Esophagus mucosa (tissue), 1 donor: Measurements from ENCODE around the gene GPC3. TPM values are rescaled to one million over a fixed set of nuclear protein-coding genes. Genes with fewer than 3 reads are reported as not detected.
"Not testable (repeated sequence)": the region's sequence is repeated elsewhere in the genome, so short reads cannot be mapped to it uniquely, and the experiment has no call there.

Experiments
- ATAC-seq: fragments of 200-7000 bp; cut with Tn5 transposase; one replicate; pipeline ENCODE4 v1.9.1; 2020
- total RNA-seq: library from RNA; stranded (reverse); gene quantifications from one replicate; pipeline ENCODE4 v1.2.4, GENCODE V29; 2023
- donor health status: DM: yes; HTN: yes; CAD: no.

Gene GPC3
- total RNA-seq, 1 donor from 2014 or later: 0.28 TPM

DNA sequence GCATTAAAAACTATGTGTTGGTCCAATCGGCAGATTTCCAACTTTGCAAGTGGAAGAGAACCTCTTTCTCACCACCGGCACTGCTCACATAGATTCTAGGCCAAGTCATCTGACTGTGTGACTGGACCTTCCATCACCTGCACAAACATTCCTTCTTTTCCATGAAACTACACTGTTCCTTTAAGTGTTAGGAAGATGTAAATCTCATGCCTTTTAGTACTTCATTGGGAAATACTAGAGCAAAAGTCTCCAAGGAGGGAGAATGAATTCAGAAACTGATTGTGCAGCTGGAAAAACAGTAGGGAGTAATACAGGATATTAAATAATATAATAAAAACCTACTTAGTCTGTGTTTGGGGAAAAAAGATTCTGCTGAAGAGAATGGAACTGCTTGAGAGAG is 238.2 kb downstream of the GPC3 start:
- no peak for ATAC-seq

DNA sequence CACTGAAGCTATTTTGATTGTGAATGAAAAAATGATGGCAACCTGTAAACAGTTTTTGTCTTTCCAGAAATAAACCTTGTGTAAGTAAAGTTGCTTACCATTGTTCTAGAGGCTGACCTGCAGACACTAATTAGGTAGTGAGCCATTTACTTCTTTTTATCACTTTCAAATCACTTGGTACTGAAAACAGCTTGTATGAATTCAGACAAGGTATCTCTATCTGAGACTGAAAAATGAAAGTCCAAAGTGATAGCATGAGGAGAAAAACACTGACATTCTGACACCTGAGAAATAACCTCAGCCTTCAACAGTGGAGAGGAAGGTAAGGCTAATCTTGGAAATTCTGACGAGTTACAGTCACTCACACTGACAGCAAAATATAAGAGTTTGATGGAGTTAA is 238.8 kb downstream of the GPC3 start:
- no peak for ATAC-seq

DNA sequence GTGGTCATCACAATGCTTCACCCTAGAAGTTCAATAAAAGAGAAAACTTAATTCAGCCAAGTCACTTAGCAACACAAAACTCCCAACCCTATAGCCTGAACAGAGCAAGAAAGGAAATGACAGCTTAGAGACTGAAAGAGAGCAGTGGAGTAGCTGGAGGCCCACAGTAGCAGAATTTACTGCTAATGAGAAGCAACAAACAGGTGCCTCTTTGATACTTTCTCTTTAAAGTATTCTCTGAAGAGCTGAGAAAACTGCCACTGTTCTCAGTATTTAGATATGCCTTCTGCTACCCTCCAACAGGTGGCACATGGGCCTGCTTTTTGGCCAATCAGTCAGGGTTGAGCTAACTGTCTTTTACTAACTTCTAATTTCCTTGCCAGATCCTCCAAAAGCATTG is 240.0 kb downstream of the GPC3 start:
- ATAC-seq: no peak

DNA sequence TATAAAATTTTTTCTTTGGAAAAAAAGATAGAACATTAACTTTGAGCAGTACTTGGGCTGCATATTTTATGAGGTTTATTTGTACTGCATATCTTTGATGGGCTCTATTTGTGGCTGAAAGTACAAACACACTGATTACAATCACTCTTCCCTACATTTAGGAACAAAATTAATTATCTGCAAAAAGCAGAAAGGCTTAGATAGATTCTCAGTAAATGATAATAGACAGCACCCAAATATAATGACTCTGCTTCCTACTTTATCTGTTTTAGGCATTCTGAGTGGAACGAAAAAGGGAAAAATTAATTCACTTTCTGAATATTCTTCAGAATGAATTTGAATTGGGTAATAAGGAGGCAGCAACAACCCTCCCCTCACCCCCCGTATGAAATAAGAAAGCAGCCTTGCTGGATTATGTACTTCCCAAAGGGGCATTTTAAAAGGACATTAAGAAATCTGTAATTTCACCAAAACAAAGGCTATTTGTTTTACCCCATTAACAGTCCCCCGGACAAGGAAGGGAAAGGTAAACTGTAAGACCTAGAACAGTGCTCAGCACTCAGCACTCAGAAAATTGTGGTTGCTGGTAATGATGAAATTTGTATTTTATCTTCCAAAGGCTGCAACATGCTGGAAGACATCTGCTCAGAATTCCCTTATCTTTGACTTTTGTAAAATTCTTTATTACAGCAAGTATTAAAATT is 242.6 kb downstream of the GPC3 start:
- no peak for ATAC-seq

DNA sequence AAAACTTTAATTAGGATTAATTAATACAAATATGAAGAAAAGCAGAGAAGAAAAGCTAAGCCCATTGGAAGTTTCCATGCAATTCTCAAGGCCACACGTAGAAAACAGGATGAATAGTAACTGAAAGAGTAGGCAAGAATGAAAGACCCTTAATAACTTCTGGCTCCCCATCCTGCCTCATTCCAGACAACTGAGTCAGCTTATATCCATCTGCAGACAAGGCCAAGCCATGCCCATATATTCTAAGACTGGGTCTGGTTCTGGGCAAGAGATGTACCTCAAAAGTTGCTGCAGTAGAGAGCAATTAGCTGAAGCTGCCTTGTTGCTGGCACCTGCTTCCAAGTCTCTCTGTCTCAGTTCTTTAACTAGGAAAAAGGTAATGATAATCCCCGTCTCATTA is 244.1 kb downstream of the GPC3 start:
- no peak for ATAC-seq

DNA sequence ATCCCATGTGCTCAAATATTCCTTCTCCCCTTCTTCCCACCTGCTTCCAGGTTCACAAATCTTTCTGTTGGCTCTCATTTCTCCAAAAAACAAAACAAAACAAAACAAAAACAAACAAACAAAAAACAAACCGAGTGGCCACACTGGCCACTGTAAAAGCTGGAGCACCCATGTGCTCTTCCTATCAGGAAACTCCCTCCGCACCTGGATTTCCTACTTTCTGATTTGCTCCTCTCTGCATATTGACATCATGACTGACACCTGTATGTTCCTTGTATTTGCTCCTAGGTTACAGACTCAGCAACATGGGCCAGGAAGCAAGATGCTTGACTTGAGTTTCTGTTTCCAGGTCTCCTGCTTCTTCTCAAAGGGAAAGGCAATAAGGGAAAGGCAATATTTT is 258.8 kb downstream of the GPC3 start:
- ATAC-seq: no peak

DNA sequence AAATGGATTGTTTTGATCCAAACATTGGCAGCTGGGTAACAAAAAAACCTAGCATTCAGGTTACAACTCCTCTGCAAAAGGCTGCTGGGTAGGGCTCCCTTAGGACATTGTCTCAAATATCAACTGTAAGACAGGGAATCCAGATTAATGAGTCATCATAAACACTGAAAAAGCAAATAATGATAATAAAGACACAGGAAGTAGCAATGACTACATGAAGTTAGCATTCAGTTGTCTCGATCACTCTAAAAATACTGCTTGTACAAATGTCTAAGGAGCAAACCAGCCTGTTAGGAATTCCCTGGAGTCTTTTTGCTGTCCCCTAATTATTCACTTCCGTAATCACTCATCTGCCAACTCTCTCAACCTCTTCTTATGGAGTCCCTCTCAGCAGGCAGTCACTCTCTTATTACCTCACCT is 259.2 kb downstream of the GPC3 start:
- peak; percentile 65 for ATAC-seq

DNA sequence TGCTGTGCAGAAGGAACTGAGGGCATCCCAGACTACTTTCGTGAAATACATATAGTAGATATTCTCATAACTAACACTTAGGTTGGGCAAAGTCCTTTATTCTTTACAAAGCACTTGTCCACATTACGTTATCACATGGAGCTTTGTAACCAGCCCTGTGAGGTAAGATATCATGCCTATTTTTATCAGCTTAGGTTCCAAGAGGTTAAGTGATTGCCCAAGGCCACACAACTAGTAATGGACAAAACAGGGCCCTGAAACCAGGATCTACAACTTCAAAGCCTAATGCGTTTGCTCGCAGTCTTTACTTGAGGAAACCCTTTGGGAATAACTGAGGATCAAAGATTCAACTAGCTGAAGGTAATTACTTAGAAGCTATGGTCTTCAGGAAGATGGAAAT is 261.5 kb downstream of the GPC3 start:
- ATAC-seq: no peak

DNA sequence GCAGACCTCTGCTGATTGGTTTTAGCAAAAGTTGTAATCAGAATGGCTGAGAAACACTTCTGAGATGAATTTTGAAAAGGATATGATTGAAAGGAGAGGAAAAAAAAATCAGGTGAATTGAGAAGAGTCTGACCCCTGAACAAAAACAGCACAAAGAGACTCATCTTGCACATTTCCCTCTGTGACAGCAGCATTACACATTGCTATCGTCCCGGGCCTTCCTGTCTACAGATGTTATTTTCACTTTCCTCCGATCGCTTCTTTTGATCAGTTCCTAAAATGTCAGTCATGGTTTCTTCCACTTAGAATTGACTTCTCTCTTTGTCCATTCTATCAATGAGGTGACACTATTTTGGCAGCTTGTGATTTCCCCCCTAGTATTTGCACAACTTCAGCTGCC is 262.6 kb downstream of the GPC3 start:
- no peak for ATAC-seq

DNA sequence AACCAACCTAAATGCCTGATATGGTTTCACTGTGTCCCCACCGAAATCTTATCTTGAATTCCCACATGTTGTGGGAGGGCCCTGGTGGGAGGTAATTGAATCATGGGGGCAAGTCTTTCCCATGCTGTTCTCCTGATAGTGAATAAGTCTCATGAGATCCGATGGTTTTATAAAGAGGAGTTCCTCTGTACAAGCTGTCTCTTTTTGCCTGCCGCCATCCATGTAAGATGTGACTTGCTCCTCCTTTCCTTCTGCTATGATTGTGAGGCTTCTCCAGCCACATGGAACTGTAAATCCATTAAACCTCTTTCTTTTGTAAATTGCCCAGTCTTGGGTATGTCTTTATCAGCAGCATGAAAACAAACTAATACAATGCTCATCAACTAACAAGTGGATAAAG is 265.1 kb downstream of the GPC3 start:
- not testable (repeated sequence) for ATAC-seq

DNA sequence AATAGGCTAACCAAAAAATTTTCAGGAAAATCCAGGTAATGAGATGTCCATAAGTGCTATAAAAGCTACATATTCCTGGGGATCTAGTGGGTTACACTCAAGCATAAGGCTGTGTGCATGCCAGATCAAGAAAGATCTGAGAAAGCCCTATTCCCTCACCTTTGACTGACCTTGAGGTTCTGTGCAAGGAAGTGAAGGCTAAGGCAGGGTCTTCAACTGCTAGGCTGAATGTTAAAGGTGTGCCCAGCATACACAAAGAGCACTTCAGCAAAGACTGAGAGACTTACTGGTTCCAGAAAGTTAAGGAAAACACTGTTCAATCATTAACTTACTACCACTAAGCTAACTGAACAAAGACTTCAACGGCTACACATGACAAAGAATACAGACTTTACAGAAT is 269.7 kb downstream of the GPC3 start:
- no peak for ATAC-seq

DNA sequence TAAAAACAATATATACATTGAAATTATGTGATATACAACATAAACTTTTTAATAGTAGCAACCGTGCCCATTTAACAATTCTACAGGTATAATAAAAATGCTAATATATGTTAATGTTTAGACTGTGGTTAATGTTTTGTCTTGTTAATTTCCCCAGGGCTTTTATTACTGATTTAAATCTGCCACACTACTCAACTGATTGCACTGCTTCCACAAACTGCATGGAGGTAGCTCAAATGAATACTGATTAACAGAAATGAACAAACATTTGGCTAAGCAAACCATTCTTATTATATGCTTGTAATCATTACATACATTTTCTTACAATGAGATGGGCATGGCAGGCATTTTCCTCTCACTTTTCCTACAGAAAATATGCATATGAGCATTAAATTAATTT is 275.9 kb downstream of the GPC3 start:
- no peak for ATAC-seq

DNA sequence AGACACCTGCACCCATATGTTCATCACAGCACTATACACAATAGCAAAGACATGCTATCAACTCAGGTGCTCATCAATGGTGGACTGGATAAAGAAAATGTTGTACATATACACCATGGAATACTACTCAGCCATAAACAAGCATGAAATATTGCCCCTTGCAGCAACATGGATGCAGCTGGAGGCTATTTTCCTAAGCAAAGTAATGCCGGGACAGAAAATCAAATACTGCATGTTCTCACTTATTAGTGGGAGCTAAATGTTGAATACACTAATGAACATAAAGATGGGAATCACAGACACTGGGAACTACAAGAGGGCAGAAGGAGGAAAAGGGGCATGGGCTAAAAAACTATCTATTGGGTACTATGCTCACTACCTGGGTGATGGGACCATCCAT is 278.5 kb downstream of the GPC3 start:
- no peak for ATAC-seq

DNA sequence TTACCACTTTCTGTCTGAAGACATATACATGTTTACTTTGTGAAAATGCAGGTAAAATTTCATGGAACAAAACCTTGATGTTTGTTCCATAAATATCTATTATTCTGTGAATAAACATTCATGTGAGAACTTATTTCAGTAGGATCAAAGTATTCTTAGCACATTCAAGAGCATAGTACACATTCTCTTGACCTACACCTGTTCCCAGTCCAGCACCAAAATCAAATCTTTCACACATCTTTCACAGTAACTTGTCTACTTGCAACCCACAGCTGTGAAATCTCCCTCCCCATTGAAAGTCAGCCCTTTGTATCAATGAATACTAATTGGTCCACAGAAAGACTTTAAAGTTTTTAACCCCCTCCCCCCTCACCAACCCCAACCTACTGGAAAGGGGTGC is 283.2 kb downstream of the GPC3 start:
- no peak for ATAC-seq

DNA sequence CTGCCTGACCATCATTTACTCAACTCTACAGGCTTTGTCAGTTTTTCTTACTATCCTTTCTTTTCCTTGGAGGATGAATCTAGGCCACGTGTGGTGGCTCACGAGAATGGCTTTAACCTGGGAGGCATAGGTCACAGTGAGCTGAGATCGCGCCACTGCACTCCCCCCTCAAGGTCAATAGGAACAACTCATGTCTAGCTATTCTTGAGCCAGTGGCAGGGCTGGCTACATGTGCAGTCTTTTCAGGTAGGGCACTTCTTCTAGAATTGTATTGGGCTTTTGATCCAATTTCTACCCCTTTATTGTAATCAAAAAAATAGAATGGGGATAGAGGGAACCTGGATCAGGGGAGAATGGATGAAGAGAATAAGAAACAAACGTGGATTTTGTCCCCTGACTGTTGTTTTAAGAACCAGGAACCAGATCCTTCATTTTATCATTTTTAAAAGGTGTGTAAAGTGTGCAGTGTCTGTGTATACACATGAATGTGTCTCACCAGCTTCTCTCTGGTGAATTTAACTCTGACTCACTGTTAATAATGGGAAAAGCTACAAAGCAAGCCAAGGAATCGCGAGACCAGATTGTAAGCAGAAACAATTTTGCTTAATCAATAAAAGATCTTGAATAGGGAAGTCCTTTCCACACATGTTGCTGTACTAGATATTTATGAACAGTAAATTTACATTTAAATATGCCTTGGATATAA is 286.2 kb downstream of the GPC3 start:
- no peak for ATAC-seq

DNA sequence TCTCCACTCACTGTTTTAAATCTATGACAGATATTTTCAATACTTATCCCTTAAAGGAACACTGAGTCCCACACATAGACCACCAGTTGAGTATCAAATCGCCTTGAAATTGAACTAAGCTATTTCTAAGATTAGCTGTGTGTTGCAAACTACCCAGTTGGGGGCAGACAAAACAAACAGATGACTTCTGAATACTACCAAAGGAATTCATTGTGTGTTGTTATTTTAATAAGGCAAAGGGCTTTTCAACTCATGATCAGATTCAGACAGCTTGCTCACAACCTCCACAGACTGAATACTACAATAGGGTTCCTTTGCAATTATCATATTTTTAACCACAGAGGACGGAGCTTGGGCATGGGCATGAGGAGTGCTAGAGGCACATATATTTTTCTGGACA is 287.1 kb downstream of the GPC3 start:
- ATAC-seq: no peak

DNA sequence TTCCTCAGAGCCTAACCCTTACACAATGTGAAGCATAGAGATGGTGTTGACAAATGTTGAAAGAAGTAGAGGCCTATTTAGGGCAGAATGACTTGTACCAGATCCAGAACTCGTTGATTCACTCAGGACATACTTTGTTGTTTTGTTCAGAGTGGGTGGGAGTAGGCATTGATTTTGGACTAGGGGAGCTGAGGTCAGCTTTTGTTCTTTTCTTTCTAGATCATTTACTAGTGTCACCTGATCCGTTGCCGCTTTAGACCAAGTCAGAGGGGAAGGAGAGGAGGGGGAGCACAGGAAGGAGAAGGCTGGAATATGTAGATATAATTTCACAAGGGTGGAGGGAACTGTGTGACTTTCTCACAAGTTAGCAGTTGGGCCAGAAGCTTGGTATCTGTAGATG is 287.7 kb downstream of the GPC3 start:
- ATAC-seq: no peak

DNA sequence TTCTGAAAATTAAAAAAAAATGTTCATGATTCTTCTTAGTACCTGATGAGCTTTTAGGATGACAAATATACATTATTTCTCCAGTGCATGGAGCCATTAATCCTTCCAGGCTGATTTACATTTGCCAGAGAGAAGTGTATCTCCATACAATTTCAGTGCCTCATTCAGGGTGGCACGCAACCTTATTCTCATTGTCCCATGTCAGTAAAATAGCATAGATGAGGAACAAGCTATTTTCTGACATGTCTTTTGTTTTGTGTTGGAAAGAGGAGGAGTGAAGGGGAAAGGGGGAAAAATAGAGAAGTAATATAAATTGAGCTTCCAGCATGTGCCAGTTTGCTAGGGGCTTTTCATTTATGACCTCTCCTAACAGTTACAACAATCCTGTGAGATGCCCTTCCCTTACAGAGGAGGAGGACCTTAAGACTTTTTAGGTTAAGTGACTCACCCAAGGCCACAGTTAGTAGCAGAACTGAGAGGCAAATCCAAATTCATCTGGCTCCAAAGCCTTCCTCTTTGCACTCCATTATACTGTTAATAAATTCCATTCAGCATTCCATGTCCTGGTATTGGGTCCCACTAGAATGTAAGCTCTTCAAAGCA is 295.3 kb downstream of the GPC3 start:
- ATAC-seq: no peak

DNA sequence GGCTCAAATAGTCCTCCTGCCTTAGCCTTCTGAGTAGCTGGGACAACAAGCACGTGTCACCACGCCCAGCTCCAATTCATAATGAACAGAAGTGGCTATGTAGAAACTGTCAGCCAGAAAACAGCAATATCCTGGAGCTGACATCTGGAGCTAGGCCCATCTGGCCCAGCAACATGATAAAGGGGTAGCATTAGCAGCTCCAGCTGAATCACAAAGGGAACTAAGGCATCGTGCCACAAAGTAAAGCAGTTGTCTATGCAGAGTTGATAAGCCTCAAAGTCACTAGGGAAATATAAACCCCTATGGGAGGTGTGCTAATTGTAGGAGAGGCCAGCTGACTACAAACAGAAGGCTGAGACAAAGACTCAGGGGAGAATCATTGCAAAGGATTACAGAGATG is 299.6 kb downstream of the GPC3 start:
- ATAC-seq: no peak

DNA sequence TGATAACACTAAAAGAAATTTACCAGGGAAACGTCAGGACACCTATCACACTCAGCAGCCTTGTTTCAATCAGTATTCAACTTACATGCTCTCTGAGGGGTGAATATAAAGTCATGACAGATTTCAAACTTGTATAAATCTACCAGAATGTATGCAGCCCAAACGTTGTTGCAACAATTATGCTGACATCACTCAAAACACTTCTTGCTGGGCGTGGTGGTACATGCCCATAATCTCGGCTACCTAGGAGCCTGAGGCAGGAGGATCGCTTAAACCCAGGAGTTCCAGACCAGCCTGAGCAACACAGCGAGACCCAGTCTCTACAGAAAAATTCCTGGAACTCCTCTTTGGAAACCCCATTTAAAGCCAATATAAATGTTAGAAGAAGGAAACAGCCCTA is 303.5 kb downstream of the GPC3 start:
- ATAC-seq: peak; percentile 31

DNA sequence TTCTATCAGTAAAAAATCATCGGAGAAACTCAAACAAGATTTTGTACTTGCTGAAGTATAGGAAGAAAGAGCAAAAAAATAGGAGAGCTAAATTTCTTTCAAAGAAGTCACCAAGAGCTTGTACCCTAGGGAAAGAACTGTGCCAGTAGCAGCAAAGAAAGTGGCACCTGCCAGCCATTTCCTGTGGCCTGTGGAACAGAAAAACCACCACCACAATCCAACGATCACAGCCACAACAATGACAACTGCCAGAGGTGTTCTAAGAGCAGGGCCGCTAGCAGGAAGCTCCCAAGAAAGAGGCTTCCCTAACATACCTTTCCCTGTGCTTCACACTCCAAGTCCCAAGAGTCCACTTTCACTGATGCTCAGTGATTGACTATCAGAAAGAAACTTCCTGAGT is 304.0 kb downstream of the GPC3 start:
- no peak for ATAC-seq

DNA sequence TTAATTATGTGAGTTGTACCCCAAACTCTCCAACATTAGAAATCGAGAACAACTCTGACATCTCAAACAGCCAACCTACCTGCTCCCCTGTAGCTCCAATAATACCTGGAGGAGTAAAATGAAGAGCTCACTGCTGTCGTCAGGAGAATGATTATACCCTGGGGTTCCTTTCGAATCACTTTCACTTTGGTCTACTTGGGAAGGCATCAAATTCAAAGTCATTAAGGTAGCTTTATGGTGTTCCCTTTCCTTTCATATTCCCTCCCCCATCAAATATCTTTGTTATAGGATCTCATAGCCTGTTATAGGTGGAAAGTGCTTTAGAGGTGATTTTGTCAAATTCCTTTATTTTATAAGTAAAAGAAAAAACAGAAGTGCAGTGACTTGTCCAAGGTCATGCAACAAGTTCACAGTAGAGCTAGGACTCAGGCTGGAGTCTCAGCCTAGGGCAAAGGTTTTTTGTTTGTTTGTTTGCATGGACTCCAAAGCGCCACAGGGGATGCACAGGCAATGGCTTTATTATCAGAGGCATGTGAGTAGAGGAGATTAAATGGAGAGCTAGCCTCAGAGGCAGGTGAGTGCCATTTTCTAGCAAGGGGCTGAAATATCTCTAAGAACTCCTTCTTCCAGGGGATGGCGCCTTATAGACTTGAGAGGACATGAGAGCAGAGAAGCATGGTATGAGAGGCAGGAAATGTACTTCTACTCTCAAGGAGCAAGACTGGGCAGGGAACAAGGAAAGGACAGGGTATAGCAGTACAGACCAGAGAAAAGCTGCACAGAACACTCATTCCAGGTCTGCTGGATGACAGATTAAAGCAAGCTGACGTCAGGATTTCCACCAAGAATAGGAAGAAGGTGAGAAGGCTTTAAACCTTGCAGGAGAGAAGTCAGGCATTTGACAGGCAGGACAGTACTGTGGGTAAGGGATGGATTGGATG is 308.0 kb downstream of the GPC3 start:
- no peak for ATAC-seq
